Nephron (organoid): ENCODE data around the gene TJAP1.
"Not testable (repeated sequence)": the region's sequence is repeated elsewhere in the genome, so short reads cannot be mapped to it uniquely, and the experiment has no call there.

ENCODE experiments used
- H3K27ac Mint-ChIP-seq, 3 experiments: 2 replicates each; pipeline ENCODE4 v1.8.0; 2020; ENCODE audit warnings: mixed read lengths in 3 of 3, mild to moderate bottlenecking in 2 of 3, moderate library complexity in 1 of 3
- H3K27me3 Mint-ChIP-seq: 2 replicates; pipeline ENCODE4 v1.8.0; 2021; ENCODE audit warnings: low read depth, mild to moderate bottlenecking, moderate library complexity, mixed read lengths
- H3K36me3 Mint-ChIP-seq: 2 replicates; pipeline ENCODE4 v1.8.0; 2020; ENCODE audit warnings: low read depth, mixed read lengths
- H3K4me1 Mint-ChIP-seq: 2 replicates; pipeline ENCODE4 v1.8.0; 2020; ENCODE audit warnings: mixed read lengths
- H3K4me3 Mint-ChIP-seq, 3 experiments: 2 replicates each; pipeline ENCODE4 v1.8.0; 2020; ENCODE audit warnings: mild to moderate bottlenecking in 3 of 3, mixed read lengths in 3 of 3, moderate library complexity in 2 of 3
- H3K9me3 Mint-ChIP-seq: 2 replicates; pipeline ENCODE4 v1.8.0; 2020; ENCODE audit warnings: mixed read lengths
- TF ChIP-seq, protein P1 (sequence below), 3 experiments: fragments of 200-600 bp; sonication (generic); IDR thresholded peaks; one replicate each; pipeline ENCODE4 v1.5.0; 2021; ENCODE audit warnings: antibody characterized with exemption in 3 of 3; ENCODE audit not compliant: unreplicated experiment in 3 of 3

The TJAP1 gene

DNA sequence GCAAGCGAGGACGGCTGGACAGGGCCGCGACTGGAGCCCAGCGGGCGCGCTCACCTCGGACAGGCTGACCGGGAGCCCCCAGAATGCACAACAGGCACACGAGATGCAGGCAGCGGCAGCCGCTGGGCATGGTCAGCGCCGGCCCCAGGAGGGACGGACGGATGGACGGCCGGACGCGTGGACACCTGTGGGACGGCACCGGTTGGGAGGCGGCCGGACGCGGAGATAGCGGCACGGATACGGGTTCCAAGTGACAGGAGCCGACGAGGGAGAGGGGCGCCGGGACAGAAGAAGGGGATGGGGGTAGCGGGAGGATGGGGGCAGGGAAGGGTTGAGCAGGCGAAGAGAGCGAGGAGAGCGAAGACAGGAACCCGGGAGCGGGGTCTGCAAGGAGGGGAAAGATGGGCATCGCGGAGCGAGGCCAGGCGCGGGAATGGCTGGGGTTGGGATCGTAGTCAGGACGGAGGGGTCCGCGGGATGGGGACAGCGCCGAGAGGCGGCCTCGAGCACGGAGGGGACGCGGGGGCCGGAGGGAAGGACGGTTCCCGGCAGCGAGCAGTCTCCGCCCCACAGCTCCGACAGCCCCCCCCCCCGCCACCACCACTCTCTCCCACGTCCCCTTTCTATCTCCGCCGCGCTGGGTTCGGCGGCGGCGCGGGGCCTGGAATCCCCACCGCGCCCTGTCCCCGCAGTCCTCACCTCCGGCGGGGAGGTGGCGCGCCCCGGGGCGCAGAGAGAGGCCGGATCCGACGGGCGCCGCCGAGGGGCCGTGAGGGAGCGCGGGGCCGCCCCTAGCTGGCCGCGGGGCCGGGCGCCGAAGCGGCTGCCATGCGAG, 22.5 kb upstream of the TJAP1 start:
- Mint-ChIP-seq H3K36me3 (peaks cover 13% of the 10 kb centered on the region), H3K9me3 (no peaks in the 10 kb centered on the region), H3K27ac (no peak overlapping the region), H3K27me3 (peaks cover 43% of the 10 kb centered on the region), H3K4me1 (peaks cover 12% of the 10 kb centered on the region), H3K4me3 (peak overlapping the region; percentile 63 to 87 (median 76))
- TF ChIP-seq, protein P1, sequence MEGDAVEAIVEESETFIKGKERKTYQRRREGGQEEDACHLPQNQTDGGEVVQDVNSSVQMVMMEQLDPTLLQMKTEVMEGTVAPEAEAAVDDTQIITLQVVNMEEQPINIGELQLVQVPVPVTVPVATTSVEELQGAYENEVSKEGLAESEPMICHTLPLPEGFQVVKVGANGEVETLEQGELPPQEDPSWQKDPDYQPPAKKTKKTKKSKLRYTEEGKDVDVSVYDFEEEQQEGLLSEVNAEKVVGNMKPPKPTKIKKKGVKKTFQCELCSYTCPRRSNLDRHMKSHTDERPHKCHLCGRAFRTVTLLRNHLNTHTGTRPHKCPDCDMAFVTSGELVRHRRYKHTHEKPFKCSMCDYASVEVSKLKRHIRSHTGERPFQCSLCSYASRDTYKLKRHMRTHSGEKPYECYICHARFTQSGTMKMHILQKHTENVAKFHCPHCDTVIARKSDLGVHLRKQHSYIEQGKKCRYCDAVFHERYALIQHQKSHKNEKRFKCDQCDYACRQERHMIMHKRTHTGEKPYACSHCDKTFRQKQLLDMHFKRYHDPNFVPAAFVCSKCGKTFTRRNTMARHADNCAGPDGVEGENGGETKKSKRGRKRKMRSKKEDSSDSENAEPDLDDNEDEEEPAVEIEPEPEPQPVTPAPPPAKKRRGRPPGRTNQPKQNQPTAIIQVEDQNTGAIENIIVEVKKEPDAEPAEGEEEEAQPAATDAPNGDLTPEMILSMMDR (IDR thresholded peaks at IDR 0.05; ENCODE audit: unreplicated experiment in 3 of 3) = peak in 2 of 3 experiments; percentile 6 to 23

- peaks cover 49% of the 10 kb centered on the region for H3K27me3 Mint-ChIP-seq
- H3K4me1 Mint-ChIP-seq = peaks cover 12% of the 10 kb centered on the region
- peaks cover 13% of the 10 kb centered on the region for H3K36me3 Mint-ChIP-seq
- TF ChIP-seq, protein P1 (IDR thresholded peaks at IDR 0.05; ENCODE audit: unreplicated experiment in 3 of 3) = no peak
- H3K9me3 Mint-ChIP-seq = no peaks in the 10 kb centered on the region
- no peak within 1 kb of the TSS for H3K27ac Mint-ChIP-seq
- peak within 1 kb of the TSS; percentile 84 to 87 (median 85) for H3K4me3 Mint-ChIP-seq
Observed at GRCh38 chr6:43455531-43456428, 21.6 kb upstream of the TJAP1 start, which contains the start of gene DLK2. TSS of gene DLK2 (minus strand) at chr6:43455548. CDS start at chr6:43454825, 723 bp downstream.

DNA sequence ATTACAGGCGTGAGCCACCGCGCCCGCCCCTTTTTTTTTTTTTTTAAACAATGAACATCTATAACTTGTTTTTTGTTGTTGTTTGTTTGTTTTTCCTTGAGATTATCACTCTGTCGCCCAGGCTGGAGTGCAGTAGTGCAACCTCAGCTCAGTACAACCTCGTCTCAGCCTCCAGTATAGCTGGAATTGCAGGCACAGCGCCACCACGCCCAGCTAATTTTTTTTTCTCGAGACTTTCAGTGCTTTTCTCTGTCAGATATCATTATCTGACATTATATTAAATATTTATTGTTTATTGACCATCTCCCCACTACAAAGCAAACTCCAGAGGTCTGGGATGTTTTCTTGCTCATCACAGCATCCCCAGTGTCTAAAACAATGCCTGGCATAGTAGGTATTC, 19.7 kb upstream of the TJAP1 start:
- H3K27me3 Mint-ChIP-seq = peaks cover 64% of the 10 kb centered on the region
- H3K9me3 Mint-ChIP-seq = no peaks in the 10 kb centered on the region
- TF ChIP-seq, protein P1 (IDR thresholded peaks at IDR 0.05; ENCODE audit: unreplicated experiment in 3 of 3) = no peak
- peaks cover 12% of the 10 kb centered on the region for H3K4me1 Mint-ChIP-seq
- peak overlapping the region in 2 of 3 experiments; percentile 43 to 53 for H3K4me3 Mint-ChIP-seq
- H3K36me3 Mint-ChIP-seq = peaks cover 8% of the 10 kb centered on the region
- H3K27ac Mint-ChIP-seq = no peak overlapping the region

- H3K4me1 Mint-ChIP-seq = peaks cover 12% of the 10 kb centered on the region
- not testable (repeated sequence) for H3K36me3 Mint-ChIP-seq, H3K4me3 Mint-ChIP-seq, H3K27ac Mint-ChIP-seq, H3K9me3 Mint-ChIP-seq
- peaks cover 66% of the 10 kb centered on the region for H3K27me3 Mint-ChIP-seq
Observed at GRCh38 chr6:43458154-43458553, 19.2 kb upstream of the TJAP1 start.

- no peak overlapping the region for H3K4me3 Mint-ChIP-seq
- H3K9me3 Mint-ChIP-seq = no peaks in the 10 kb centered on the region
- H3K27ac Mint-ChIP-seq = no peak overlapping the region
- H3K27me3 Mint-ChIP-seq = peaks cover 57% of the 10 kb centered on the region
- H3K36me3 Mint-ChIP-seq = no peaks in the 10 kb centered on the region
- TF ChIP-seq, protein P1 (IDR thresholded peaks at IDR 0.05; ENCODE audit: unreplicated experiment in 3 of 3) = no peak
- H3K4me1 Mint-ChIP-seq = peaks cover 12% of the 10 kb centered on the region
Observed at GRCh38 chr6:43459535-43459934, 17.8 kb upstream of the TJAP1 start.

DNA sequence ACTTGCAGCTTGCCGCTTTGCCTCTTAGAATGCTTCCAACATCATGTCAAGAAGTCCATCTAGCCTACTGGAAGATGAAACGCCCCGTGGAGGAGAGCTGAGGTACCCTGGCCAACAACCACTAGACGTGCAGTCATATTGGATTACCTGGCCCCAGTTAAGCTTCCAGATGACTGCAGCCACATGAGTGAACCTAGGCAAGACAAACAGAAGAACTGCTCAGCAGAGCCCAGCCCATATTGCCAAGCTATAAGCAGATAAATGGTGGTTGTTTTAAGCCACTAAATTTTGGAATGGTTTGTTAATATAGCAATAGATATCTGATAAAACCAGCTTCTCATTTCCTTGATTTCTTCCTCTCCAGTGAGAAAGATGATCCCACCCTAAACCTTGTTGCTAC, 17.3 kb upstream of the TJAP1 start:
- H3K27me3 Mint-ChIP-seq = peaks cover 55% of the 10 kb centered on the region
- TF ChIP-seq, protein P1 (IDR thresholded peaks at IDR 0.05; ENCODE audit: unreplicated experiment in 3 of 3) = no peak
- H3K27ac Mint-ChIP-seq = no peak overlapping the region
- H3K9me3 Mint-ChIP-seq = no peaks in the 10 kb centered on the region
- H3K4me3 Mint-ChIP-seq = no peak overlapping the region
- H3K4me1 Mint-ChIP-seq = peaks cover 12% of the 10 kb centered on the region
- H3K36me3 Mint-ChIP-seq = no peaks in the 10 kb centered on the region
